Measurements from ENCODE around the gene SECISBP2.

The SECISBP2 gene

DNA sequence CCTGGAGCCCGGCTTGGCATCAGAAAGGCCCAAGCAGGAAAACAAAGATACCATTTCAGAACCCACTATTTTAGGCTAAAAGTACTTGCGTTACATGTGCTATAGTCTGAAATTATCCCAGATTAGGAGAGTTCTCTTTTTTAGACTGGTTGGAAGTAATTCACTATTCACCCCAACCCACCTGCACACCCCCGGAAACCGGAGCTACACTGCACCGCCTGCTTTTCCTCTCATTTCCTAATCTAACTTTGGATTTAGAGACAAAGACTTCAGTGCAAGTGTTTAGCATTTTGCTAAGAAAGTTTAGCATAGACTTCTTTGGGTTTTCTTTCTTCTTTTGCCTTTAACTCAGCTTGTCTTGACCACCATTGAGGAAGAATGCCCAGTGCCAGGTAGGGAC, 79.2 kb downstream of the SECISBP2 start:
- no peak overlapping the region for H3K18ac ChIP-seq (ENCODE audit: low read length)
- DNase-seq = no peak
- no peak overlapping the region for H3K4ac ChIP-seq (ENCODE audit: low read depth, low read length)
- no peak overlapping the region for H2BK120ac ChIP-seq (ENCODE audit: insufficient read depth, low read length, poor library complexity)
- no peaks in the 10 kb centered on the region for H3K4me1 ChIP-seq (ENCODE audit: control insufficient read depth in 1 of 2, insufficient read depth in 2 of 2, low read length in 2 of 2)
- H3K79me1 ChIP-seq (ENCODE audit: low read length) = no peaks in the 10 kb centered on the region
- no peaks in the 10 kb centered on the region for H3K27me3 ChIP-seq (ENCODE audit: insufficient read depth, low read length)
- no peak overlapping the region for H2AFZ ChIP-seq (ENCODE audit: insufficient read depth, low read length, poor library complexity)
- H4K8ac ChIP-seq (ENCODE audit: low read depth, low read length) = no peak overlapping the region
- H2BK5ac ChIP-seq (ENCODE audit: low read depth, low read length, poor library complexity) = no peak overlapping the region
- peaks cover 3 to 7% of the 10 kb centered on the region in 2 experiments for H3K36me3 ChIP-seq (ENCODE audit: control insufficient read depth in 1 of 2, insufficient read depth in 2 of 2, low read length in 2 of 2)
- WGBS (ENCODE audit: extremely low coverage, insufficient coverage, insufficient read length) = no CpG with 5 or more reads among the region's 5 CpGs
- H3K79me2 ChIP-seq (ENCODE audit: control insufficient read depth, insufficient read depth, low read length, poor library complexity) = no peaks in the 10 kb centered on the region
- H3K4me2 ChIP-seq (ENCODE audit: low read length) = no peak overlapping the region
- no peak overlapping the region for H3K9ac ChIP-seq (ENCODE audit: low read length)
- H4K91ac ChIP-seq (ENCODE audit: low read depth, low read length) = no peak overlapping the region
- H2BK12ac ChIP-seq (ENCODE audit: low read length) = no peak overlapping the region
- no peak overlapping the region for H3K4me3 ChIP-seq (ENCODE audit: low read depth, low read length)
- no peak overlapping the region for H2AK5ac ChIP-seq (ENCODE audit: low read length)
- H3K14ac ChIP-seq (ENCODE audit: low read length) = no peak overlapping the region
- no peak overlapping the region for H3K23ac ChIP-seq (ENCODE audit: low read length)
- H3K27ac ChIP-seq (ENCODE audit: low read depth, low read length) = no peak overlapping the region
- no peaks in the 10 kb centered on the region for H3K9me3 ChIP-seq (ENCODE audit: insufficient read depth, low read depth, low read length)
- no peak overlapping the region for H4K12ac ChIP-seq (ENCODE audit: low read depth, low read length)

DNA sequence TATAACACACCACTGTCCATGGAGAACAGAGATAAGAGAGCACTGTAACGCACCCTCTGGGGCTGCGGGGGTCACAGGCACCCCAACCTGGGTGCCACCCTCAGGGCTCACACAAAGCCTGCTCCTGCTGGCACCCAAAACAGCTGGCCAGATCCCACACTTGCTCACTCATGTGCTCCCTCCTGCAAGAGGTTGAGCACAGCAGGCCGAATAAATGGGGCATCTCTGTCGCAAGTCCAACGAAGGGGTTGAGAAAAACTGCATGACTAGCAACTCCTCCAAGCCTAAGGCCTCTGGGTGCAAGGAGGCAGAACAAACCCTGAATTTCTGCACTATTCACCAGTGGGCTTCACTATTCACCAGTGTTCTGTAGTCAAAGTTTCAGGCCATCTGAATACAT, 80.3 kb downstream of the SECISBP2 start:
- H3K14ac ChIP-seq (ENCODE audit: low read length) = no peak overlapping the region
- no peak overlapping the region for H3K4ac ChIP-seq (ENCODE audit: low read depth, low read length)
- H3K4me3 ChIP-seq (ENCODE audit: low read depth, low read length) = no peak overlapping the region
- no peaks in the 10 kb centered on the region for H3K79me1 ChIP-seq (ENCODE audit: low read length)
- no peak overlapping the region for H2BK12ac ChIP-seq (ENCODE audit: low read length)
- no peak for DNase-seq
- no peak overlapping the region for H3K27ac ChIP-seq (ENCODE audit: low read depth, low read length)
- H2AFZ ChIP-seq (ENCODE audit: insufficient read depth, low read length, poor library complexity) = no peak overlapping the region
- H3K18ac ChIP-seq (ENCODE audit: low read length) = no peak overlapping the region
- no peak overlapping the region for H3K23ac ChIP-seq (ENCODE audit: low read length)
- H2BK5ac ChIP-seq (ENCODE audit: low read depth, low read length, poor library complexity) = no peak overlapping the region
- no peaks in the 10 kb centered on the region for H3K27me3 ChIP-seq (ENCODE audit: insufficient read depth, low read length)
- no peak overlapping the region for H2AK5ac ChIP-seq (ENCODE audit: low read length)
- WGBS (ENCODE audit: extremely low coverage, insufficient coverage, insufficient read length) = no CpG with 5 or more reads among the region's 5 CpGs
- H3K79me2 ChIP-seq (ENCODE audit: control insufficient read depth, insufficient read depth, low read length, poor library complexity) = no peaks in the 10 kb centered on the region
- H3K36me3 ChIP-seq (ENCODE audit: control insufficient read depth in 1 of 2, insufficient read depth in 2 of 2, low read length in 2 of 2) = peaks cover 3 to 7% of the 10 kb centered on the region in 2 experiments
- no peak overlapping the region for H2BK120ac ChIP-seq (ENCODE audit: insufficient read depth, low read length, poor library complexity)
- H4K8ac ChIP-seq (ENCODE audit: low read depth, low read length) = no peak overlapping the region
- no peak overlapping the region for H4K12ac ChIP-seq (ENCODE audit: low read depth, low read length)
- H3K9ac ChIP-seq (ENCODE audit: low read length) = no peak overlapping the region
- no peak overlapping the region for H3K4me2 ChIP-seq (ENCODE audit: low read length)
- H3K9me3 ChIP-seq (ENCODE audit: insufficient read depth, low read depth, low read length) = peaks cover 3% of the 10 kb centered on the region
- no peaks in the 10 kb centered on the region for H3K4me1 ChIP-seq (ENCODE audit: control insufficient read depth in 1 of 2, insufficient read depth in 2 of 2, low read length in 2 of 2)
- no peak overlapping the region for H4K91ac ChIP-seq (ENCODE audit: low read depth, low read length)

DNA sequence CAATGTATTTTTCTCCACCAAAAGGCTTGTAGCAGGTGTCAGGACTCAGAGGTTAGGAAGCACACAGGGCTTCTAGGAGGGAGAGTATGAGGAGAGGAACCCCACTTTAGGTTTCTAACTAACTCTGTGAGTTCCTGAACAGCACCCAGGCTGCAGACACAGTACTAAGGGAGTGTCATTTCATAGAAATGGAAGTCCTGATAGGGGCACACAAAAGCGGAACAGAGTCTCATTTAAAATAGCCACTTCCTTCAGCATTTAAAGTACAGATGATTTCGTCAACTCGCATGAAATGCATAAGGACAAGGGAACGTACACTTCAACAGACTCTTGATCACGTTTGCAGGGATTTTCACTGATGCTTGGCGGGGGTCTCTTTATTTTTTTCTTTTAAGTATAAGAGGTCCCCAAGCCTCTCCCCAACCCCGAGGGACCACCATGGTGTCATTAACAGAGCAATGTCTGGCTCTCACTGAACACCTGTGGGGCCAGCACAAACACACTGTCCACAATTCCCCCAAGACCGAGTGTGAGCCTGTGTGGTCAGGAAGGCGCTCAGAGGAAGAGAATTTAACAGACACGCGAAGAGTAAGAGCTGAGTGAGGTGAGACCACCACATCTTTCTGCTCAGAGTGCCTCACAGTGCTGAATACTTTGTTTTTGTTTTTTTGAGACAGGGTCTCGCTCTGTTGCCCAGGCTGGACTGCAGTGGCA, 82.3 kb downstream of the SECISBP2 start:
- Histone ChIP-seq H4K91ac (ENCODE audit: low read depth, low read length) (no peak overlapping the region), H3K23ac (ENCODE audit: low read length) (no peak overlapping the region), H3K9me3 (ENCODE audit: insufficient read depth, low read depth, low read length) (peaks cover 3% of the 10 kb centered on the region), H4K8ac (ENCODE audit: low read depth, low read length) (no peak overlapping the region), H3K9ac (ENCODE audit: low read length) (no peak overlapping the region), H2BK5ac (ENCODE audit: low read depth, low read length, poor library complexity) (no peak overlapping the region), H3K79me2 (ENCODE audit: control insufficient read depth, insufficient read depth, low read length, poor library complexity) (no peaks in the 10 kb centered on the region), H2BK12ac (ENCODE audit: low read length) (no peak overlapping the region), H3K18ac (ENCODE audit: low read length) (no peak overlapping the region), H3K4me1 (ENCODE audit: control insufficient read depth in 1 of 2, insufficient read depth in 2 of 2, low read length in 2 of 2) (no peaks in the 10 kb centered on the region), H2AK5ac (ENCODE audit: low read length) (no peak overlapping the region), H3K27me3 (ENCODE audit: insufficient read depth, low read length) (no peaks in the 10 kb centered on the region), H3K36me3 (ENCODE audit: control insufficient read depth in 1 of 2, insufficient read depth in 2 of 2, low read length in 2 of 2) (peaks cover 3 to 7% of the 10 kb centered on the region in 2 experiments), H3K4me3 (ENCODE audit: low read depth, low read length) (no peak overlapping the region), H2AFZ (ENCODE audit: insufficient read depth, low read length, poor library complexity) (no peak overlapping the region), H3K4ac (ENCODE audit: low read depth, low read length) (no peak overlapping the region), H3K14ac (ENCODE audit: low read length) (no peak overlapping the region), H3K79me1 (ENCODE audit: low read length) (no peaks in the 10 kb centered on the region), H3K4me2 (ENCODE audit: low read length) (no peak overlapping the region), H2BK120ac (ENCODE audit: insufficient read depth, low read length, poor library complexity) (no peak overlapping the region), H4K12ac (ENCODE audit: low read depth, low read length) (no peak overlapping the region), H3K27ac (ENCODE audit: low read depth, low read length) (no peak overlapping the region)
- WGBS (ENCODE audit: extremely low coverage, insufficient coverage, insufficient read length) = no CpG with 5 or more reads among the region's 12 CpGs
- DNase-seq = peak in 1 of 2 donors; percentile 12

DNA sequence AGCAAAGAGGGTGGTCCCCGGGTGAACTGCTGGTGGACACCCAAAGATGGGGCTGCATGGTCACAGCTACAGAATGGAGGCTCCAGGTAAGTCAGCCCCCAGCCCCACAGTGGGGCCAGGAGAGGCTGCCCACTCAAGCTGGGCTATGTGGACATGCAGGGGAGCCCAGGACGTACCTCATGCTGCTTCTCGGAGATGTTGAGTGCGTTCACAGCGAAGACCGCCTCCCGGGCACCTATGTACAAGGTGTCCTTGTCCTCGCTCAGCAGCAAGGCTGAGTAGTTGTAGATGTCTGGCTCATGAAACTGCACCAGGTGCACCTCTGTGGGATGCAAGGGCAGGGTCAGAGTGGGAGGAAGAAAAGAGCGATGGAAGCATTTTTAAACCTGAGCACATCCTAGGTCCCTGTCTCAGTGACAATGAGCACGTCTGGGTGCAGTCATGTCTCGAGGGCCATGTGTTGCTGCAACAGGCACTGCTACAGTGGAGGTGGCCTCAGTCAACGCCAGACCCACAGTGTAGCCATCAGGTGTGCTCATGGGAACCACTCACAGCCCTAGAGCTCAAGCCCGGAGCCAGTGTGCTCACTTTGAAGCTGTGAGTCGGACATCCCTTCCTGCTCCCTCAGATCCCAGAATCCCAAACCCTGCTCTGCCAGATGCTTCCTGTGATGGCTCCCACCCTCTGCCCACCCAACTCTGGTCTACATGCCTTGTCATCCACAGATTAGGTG, 84.6 kb downstream of the SECISBP2 start:
- H2BK12ac ChIP-seq (ENCODE audit: low read length) = no peak overlapping the region
- no peak overlapping the region for H2AFZ ChIP-seq (ENCODE audit: insufficient read depth, low read length, poor library complexity)
- no peak for DNase-seq
- no peak overlapping the region for H3K27ac ChIP-seq (ENCODE audit: low read depth, low read length)
- no CpG with 5 or more reads among the region's 14 CpGs for WGBS (ENCODE audit: extremely low coverage, insufficient coverage, insufficient read length)
- H3K18ac ChIP-seq (ENCODE audit: low read length) = no peak overlapping the region
- peaks cover 3% of the 10 kb centered on the region for H3K9me3 ChIP-seq (ENCODE audit: insufficient read depth, low read depth, low read length)
- H3K27me3 ChIP-seq (ENCODE audit: insufficient read depth, low read length) = no peaks in the 10 kb centered on the region
- H3K4me3 ChIP-seq (ENCODE audit: low read depth, low read length) = no peak overlapping the region
- no peak overlapping the region for H3K23ac ChIP-seq (ENCODE audit: low read length)
- no peak overlapping the region for H2BK5ac ChIP-seq (ENCODE audit: low read depth, low read length, poor library complexity)
- H4K12ac ChIP-seq (ENCODE audit: low read depth, low read length) = no peak overlapping the region
- H3K36me3 ChIP-seq (ENCODE audit: control insufficient read depth in 1 of 2, insufficient read depth in 2 of 2, low read length in 2 of 2) = no peaks in the 10 kb centered on the region
- H4K8ac ChIP-seq (ENCODE audit: low read depth, low read length) = no peak overlapping the region
- no peak overlapping the region for H4K91ac ChIP-seq (ENCODE audit: low read depth, low read length)
- no peaks in the 10 kb centered on the region for H3K79me2 ChIP-seq (ENCODE audit: control insufficient read depth, insufficient read depth, low read length, poor library complexity)
- H2AK5ac ChIP-seq (ENCODE audit: low read length) = no peak overlapping the region
- H3K14ac ChIP-seq (ENCODE audit: low read length) = no peak overlapping the region
- peaks cover 0 to 2% of the 10 kb centered on the region in 2 experiments for H3K4me1 ChIP-seq (ENCODE audit: control insufficient read depth in 1 of 2, insufficient read depth in 2 of 2, low read length in 2 of 2)
- H3K4me2 ChIP-seq (ENCODE audit: low read length) = no peak overlapping the region
- H3K79me1 ChIP-seq (ENCODE audit: low read length) = no peaks in the 10 kb centered on the region
- H3K4ac ChIP-seq (ENCODE audit: low read depth, low read length) = no peak overlapping the region
- no peak overlapping the region for H3K9ac ChIP-seq (ENCODE audit: low read length)
- no peak overlapping the region for H2BK120ac ChIP-seq (ENCODE audit: insufficient read depth, low read length, poor library complexity)
